ENCODE results near the gene TUBA1B. TPM values are rescaled to one million over a fixed set of nuclear protein-coding genes. Genes with fewer than 3 reads are reported as not detected.
A peak's percentile ranks its signal among the peaks of the same experiment; 100 is the strongest.

TUBA1B gene
- total and polyA plus RNA-seq, 2 donors from 2014 or later: 533 to 537 TPM

- peak; percentile 52 to 87 (median 61) for DNase-seq
- H3K27me3 ChIP-seq (ENCODE audit: control insufficient read depth, insufficient read depth, low read length): peaks cover 44% of the 10 kb centered on the region
- no peak for FAIRE-seq
- H3K9me3 ChIP-seq (ENCODE audit: control insufficient read depth in 2 of 3, insufficient read depth in 1 of 3, low read length in 3 of 3): no peaks in the 10 kb centered on the region
- no peak overlapping the region for H3K9ac ChIP-seq (ENCODE audit: low read length in 3 of 3)
- intact Hi-C loops (cut with DNase I): no loop called here
- TF ChIP-seq CTCF (IDR thresholded peaks at IDR 0.05; ENCODE audit: borderline replicate concordance, extremely low read depth, insufficient read depth): no peak
- H3K4me1 ChIP-seq (ENCODE audit: control insufficient read depth in 2 of 3, insufficient read depth in 2 of 3, low read depth in 1 of 3, low read length in 3 of 3): peaks cover 0 to 34% (median 4%) of the 10 kb centered on the region in 3 donors
- no peaks in the 10 kb centered on the region for H3K36me3 ChIP-seq (ENCODE audit: control insufficient read depth in 2 of 3, insufficient read depth in 3 of 3, low read length in 3 of 3)
- no peak overlapping the region for H3K27ac ChIP-seq (ENCODE audit: low read depth in 2 of 2, low read length in 2 of 2)
- H3K4me3 ChIP-seq (ENCODE audit: low read length in 3 of 3): peak overlapping the region in 1 of 3 donors; percentile 8
These were observed 41.1 kb downstream of the TUBA1B start for GRCh38 chr12:49089821-49090773.

- Histone ChIP-seq H3K4me1 (ENCODE audit: control insufficient read depth in 2 of 3, insufficient read depth in 2 of 3, low read depth in 1 of 3, low read length in 3 of 3) (peaks cover 0 to 27% (median 1%) of the 10 kb centered on the region in 3 donors), H3K27ac (ENCODE audit: low read depth in 2 of 2, low read length in 2 of 2) (no peak overlapping the region), H3K4me3 (ENCODE audit: low read length in 3 of 3) (no peak overlapping the region), H3K27me3 (ENCODE audit: control insufficient read depth, insufficient read depth, low read length) (peaks cover 38% of the 10 kb centered on the region), H3K36me3 (ENCODE audit: control insufficient read depth in 2 of 3, insufficient read depth in 3 of 3, low read length in 3 of 3) (no peaks in the 10 kb centered on the region), H3K9me3 (ENCODE audit: control insufficient read depth in 2 of 3, insufficient read depth in 1 of 3, low read length in 3 of 3) (no peaks in the 10 kb centered on the region), H3K9ac (ENCODE audit: low read length in 3 of 3) (no peak overlapping the region)
- intact Hi-C loops (cut with DNase I): no loop called here
- no peak for DNase-seq
- TF ChIP-seq CTCF (IDR thresholded peaks at IDR 0.05; ENCODE audit: borderline replicate concordance, extremely low read depth, insufficient read depth): no peak
- no peak for FAIRE-seq
These were observed 42.3 kb downstream of the TUBA1B start for GRCh38 chr12:49088932-49089330.

- intact Hi-C loops (cut with DNase I): no loop called here
- Histone ChIP-seq H3K27ac (ENCODE audit: low read depth in 2 of 2, low read length in 2 of 2) (no peak overlapping the region), H3K27me3 (ENCODE audit: control insufficient read depth, insufficient read depth, low read length) (peaks cover 33% of the 10 kb centered on the region), H3K9me3 (ENCODE audit: control insufficient read depth in 2 of 3, insufficient read depth in 1 of 3, low read length in 3 of 3) (no peaks in the 10 kb centered on the region), H3K4me1 (ENCODE audit: control insufficient read depth in 2 of 3, insufficient read depth in 2 of 3, low read depth in 1 of 3, low read length in 3 of 3) (peaks cover 0 to 25% (median 0%) of the 10 kb centered on the region in 3 donors), H3K9ac (ENCODE audit: low read length in 3 of 3) (no peak overlapping the region), H3K36me3 (ENCODE audit: control insufficient read depth in 2 of 3, insufficient read depth in 3 of 3, low read length in 3 of 3) (no peaks in the 10 kb centered on the region), H3K4me3 (ENCODE audit: low read length in 3 of 3) (peak overlapping the region in 1 of 3 donors; percentile 25)
- FAIRE-seq (no peak), DNase-seq (peak; percentile 84 to 93 (median 88))
- peak; percentile 91 for TF ChIP-seq CTCF (IDR thresholded peaks at IDR 0.05; ENCODE audit: borderline replicate concordance, extremely low read depth, insufficient read depth)
These were observed 42.9 kb downstream of the TUBA1B start for GRCh38 chr12:49088150-49088931.
